Measurements from ENCODE around the gene DSCAML1. TPM values are rescaled to one million over a fixed set of nuclear protein-coding genes. Genes with fewer than 3 reads are reported as not detected.

The DSCAML1 gene
- total RNA-seq, 1 experiment from 2014 or later = 0.15 TPM

- no peak overlapping the region for H3K23ac ChIP-seq (ENCODE audit: insufficient read length, low read depth, low read length)
- no peak overlapping the region for H3K27ac Mint-ChIP-seq
- no peak overlapping the region for H4K91ac ChIP-seq (ENCODE audit: insufficient read length, low read depth, low read length)
- H3K27me3 Mint-ChIP-seq (ENCODE audit: low read depth) = peaks cover 6% of the 10 kb centered on the region; the same call in 1 of the 2 replicates
- no peak overlapping the region for H2AK5ac ChIP-seq (ENCODE audit: insufficient read length, low read length)
- no peak overlapping the region for H3K56ac ChIP-seq (ENCODE audit: insufficient read length, low read depth, low read length)
- no peak for DNase-seq
- H3K79me1 ChIP-seq (ENCODE audit: insufficient read depth, low read depth, low read length, poor library complexity, severe bottlenecking) = no peaks in the 10 kb centered on the region
- no peaks in the 10 kb centered on the region for H3K27me3 ChIP-seq (ENCODE audit: insufficient read depth, low read length)
- no peak overlapping the region for H2BK20ac ChIP-seq (ENCODE audit: low read depth, low read length, poor library complexity, severe bottlenecking)
- H3K23me2 ChIP-seq (ENCODE audit: insufficient read length, low read depth, low read length, poor library complexity, severe bottlenecking) = no peaks in the 10 kb centered on the region
- no peak overlapping the region for H2BK5ac ChIP-seq (ENCODE audit: insufficient read length, low read length)
- H3K9me3 ChIP-seq (ENCODE audit: control insufficient read depth, low read depth, low read length) = no peaks in the 10 kb centered on the region
- H3K4me1 ChIP-seq (ENCODE audit: insufficient read depth, low read length) = no peaks in the 10 kb centered on the region
- no peak overlapping the region for H3K4me2 ChIP-seq (ENCODE audit: insufficient read depth, insufficient read length, low read length)
- no CpG with 5 or more reads among the region's 26 CpGs for WGBS (ENCODE audit: extremely low coverage, insufficient read length, low lambda C conversion rate)
- no peak overlapping the region for H4K8ac ChIP-seq (replicated peaks; ENCODE audit: insufficient read length, low read depth, low read length)
- H2BK12ac ChIP-seq (ENCODE audit: insufficient read length, low read depth, low read length) = no peak overlapping the region
- no peaks in the 10 kb centered on the region for H3K36me3 Mint-ChIP-seq (ENCODE audit: insufficient read depth in 1 of 3, low read depth in 3 of 3)
- TF ChIP-seq CTCF (conservative IDR thresholded peaks at IDR 0.05) = no peak
- no peaks in the 10 kb centered on the region for H3K79me2 ChIP-seq (ENCODE audit: insufficient read depth, low read length)
- no peak overlapping the region for H2BK120ac ChIP-seq (ENCODE audit: low read depth, low read length, poor library complexity, severe bottlenecking)
- no peak overlapping the region for H2BK15ac ChIP-seq (ENCODE audit: low read depth, low read length)
- peaks cover 0 to 14% of the 10 kb centered on the region in 2 experiments; a peak in 2 of 4 replicates for H3K4me1 Mint-ChIP-seq
- no peaks in the 10 kb centered on the region for H4K20me1 ChIP-seq (ENCODE audit: control insufficient read depth, insufficient read depth, insufficient read length)
- no peak overlapping the region for H4K5ac ChIP-seq (ENCODE audit: insufficient read length, low read depth, low read length)
- no peak overlapping the region for H3K14ac ChIP-seq (ENCODE audit: insufficient read depth, low read length)
- H3K18ac ChIP-seq (ENCODE audit: insufficient read length, low read depth, low read length) = no peak overlapping the region
- no peak overlapping the region for H3K27ac ChIP-seq (ENCODE audit: insufficient read length, low read depth, low read length)
- no peak overlapping the region for H3K4ac ChIP-seq (ENCODE audit: low read depth, low read length)
- no peak overlapping the region for H2AFZ ChIP-seq (ENCODE audit: low read length)
- no peak overlapping the region for H3K9ac ChIP-seq (ENCODE audit: extremely low read depth, insufficient read length, low read length)
- H3K9me3 Mint-ChIP-seq = no peaks in the 10 kb centered on the region; a peak in 1 of 5 replicates
- no peak overlapping the region for H3K4me3 Mint-ChIP-seq
- no peak overlapping the region for H3T11ph ChIP-seq (ENCODE audit: low read length)
These were observed 152.4 kb downstream of the DSCAML1 start for GRCh38 chr11:117644403-117645155.

Data from H9 (cell line).